ENCODE data around the gene DPP4.

DNA sequence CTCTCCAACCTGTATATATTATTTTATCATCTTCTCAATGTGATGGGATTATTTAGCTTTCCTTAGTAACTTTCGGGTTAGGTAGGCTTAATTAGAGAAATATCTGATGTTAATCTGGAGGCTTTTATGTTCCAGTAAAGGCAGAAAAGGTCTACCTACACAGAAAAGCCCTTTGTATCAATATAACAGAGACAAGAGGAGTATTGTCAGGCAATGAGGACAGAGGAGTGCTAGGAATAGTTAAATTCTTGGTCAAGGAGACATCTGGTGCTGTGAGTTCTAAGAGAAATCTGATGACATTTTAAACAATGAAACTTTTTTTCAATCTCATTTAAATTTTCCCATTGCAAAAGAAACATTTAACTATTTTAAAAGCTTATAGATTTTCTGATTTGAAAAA is 36.1 kb downstream of the DPP4 start:
- TF ChIP-seq, protein P1, sequence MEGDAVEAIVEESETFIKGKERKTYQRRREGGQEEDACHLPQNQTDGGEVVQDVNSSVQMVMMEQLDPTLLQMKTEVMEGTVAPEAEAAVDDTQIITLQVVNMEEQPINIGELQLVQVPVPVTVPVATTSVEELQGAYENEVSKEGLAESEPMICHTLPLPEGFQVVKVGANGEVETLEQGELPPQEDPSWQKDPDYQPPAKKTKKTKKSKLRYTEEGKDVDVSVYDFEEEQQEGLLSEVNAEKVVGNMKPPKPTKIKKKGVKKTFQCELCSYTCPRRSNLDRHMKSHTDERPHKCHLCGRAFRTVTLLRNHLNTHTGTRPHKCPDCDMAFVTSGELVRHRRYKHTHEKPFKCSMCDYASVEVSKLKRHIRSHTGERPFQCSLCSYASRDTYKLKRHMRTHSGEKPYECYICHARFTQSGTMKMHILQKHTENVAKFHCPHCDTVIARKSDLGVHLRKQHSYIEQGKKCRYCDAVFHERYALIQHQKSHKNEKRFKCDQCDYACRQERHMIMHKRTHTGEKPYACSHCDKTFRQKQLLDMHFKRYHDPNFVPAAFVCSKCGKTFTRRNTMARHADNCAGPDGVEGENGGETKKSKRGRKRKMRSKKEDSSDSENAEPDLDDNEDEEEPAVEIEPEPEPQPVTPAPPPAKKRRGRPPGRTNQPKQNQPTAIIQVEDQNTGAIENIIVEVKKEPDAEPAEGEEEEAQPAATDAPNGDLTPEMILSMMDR (conservative IDR thresholded peaks at IDR 0.05; ENCODE audit: low read depth, low read length): no peak
- TF ChIP-seq EZH2 (IDR thresholded peaks at IDR 0.05; ENCODE audit: low read length, unreplicated experiment): no peak
- TF ChIP-seq EZH2phosphoT487 (IDR thresholded peaks at IDR 0.05; ENCODE audit: borderline replicate concordance, low read length): no peak

Data from PC-3 (cell line).